Smooth muscle cell (in vitro differentiated cells): ENCODE data around the gene SF3A1. TPM values are rescaled to one million over a fixed set of nuclear protein-coding genes. Genes with fewer than 3 reads are reported as not detected.

Source experiments
- DNase-seq: peaks from one replicate; lab custom pipeline; 2025; ENCODE audit not compliant: unreplicated experiment; lab: John Stamatoyannopoulos, UW
- H2AFZ ChIP-seq: fragments of 200-600 bp; sonication (generic); 2 replicates; pipeline ENCODE4 v1.6.0; 2016; ENCODE audit warnings: antibody characterized with exemption, low read depth, mild to moderate bottlenecking
- H3F3A ChIP-seq: fragments of 200-600 bp; sonication (generic); 2 replicates; pipeline ENCODE4 v1.6.0; 2017; ENCODE audit warnings: antibody characterized with exemption, low read depth
- H3K27ac ChIP-seq: fragments of 200-600 bp; sonication (generic); 2 replicates; pipeline ENCODE4 v1.5.1; 2016; ENCODE audit warnings: low read depth, mild to moderate bottlenecking
- H3K27me3 ChIP-seq: fragments of 200-600 bp; sonication (generic); 2 replicates; pipeline ENCODE4 v1.6.1; 2016; ENCODE audit warnings: low read depth, mild to moderate bottlenecking
- H3K36me3 ChIP-seq: fragments of 200-600 bp; sonication (generic); 2 replicates; pipeline ENCODE4 v1.5.1; 2016; ENCODE audit warnings: low read depth
- H3K4me1 ChIP-seq: fragments of 200-600 bp; sonication (generic); 2 replicates; pipeline ENCODE4 v1.5.1; 2016; ENCODE audit warnings: low read depth
- H3K4me2 ChIP-seq: fragments of 200-600 bp; sonication (generic); 2 replicates; pipeline ENCODE4 v1.6.0; 2016; ENCODE audit warnings: mild to moderate bottlenecking
- H3K4me3 ChIP-seq: fragments of 200-600 bp; sonication (generic); 2 replicates; pipeline ENCODE4 v1.5.1; 2016; ENCODE audit warnings: mild to moderate bottlenecking
- H3K79me2 ChIP-seq: fragments of 200-600 bp; sonication (generic); 2 replicates; pipeline ENCODE4 v1.6.0; 2016; ENCODE audit warnings: low read depth, mild to moderate bottlenecking
- H3K9ac ChIP-seq: fragments of 200-600 bp; sonication (generic); 2 replicates; pipeline ENCODE4 v1.6.0; 2016; ENCODE audit warnings: low read depth
- H3K9me3 ChIP-seq: fragments of 200-600 bp; sonication (generic); replicated peaks from 2 replicates; pipeline ENCODE4 v1.5.1; 2016; ENCODE audit warnings: low read depth
- H4K20me1 ChIP-seq: fragments of 200-600 bp; sonication (generic); 2 replicates; pipeline ENCODE4 v1.6.0; 2016; ENCODE audit warnings: low read depth
- WGBS: methylation state at CpG from one replicate; pipeline ENCODE4 v1.1.7; 2016; ENCODE audit warnings: low lambda C conversion rate; 5-methylcytosine and 5-hydroxymethylcytosine counted together
- polyA plus RNA-seq: library from polyadenylated mRNA; unstranded; fragments of >200 nt; fragmentation: Nextera tagmentation; extraction: Ambion mirVana; gene quantifications from 2 replicates; pipeline ENCODE4 v1.2.1, GENCODE V29; 2016
- total RNA-seq: library from RNA; depleted of rRNA; stranded (reverse); fragments of >200 nt; gene quantifications from 2 replicates; pipeline ENCODE4 v1.2.3, GENCODE V29; 2014
- TF ChIP-seq, protein P1 (sequence below): fragments of 200-600 bp; sonication (generic); IDR thresholded peaks from 2 replicates; pipeline ENCODE4 v1.5.1; 2017; ENCODE audit warnings: borderline replicate concordance, mild to moderate bottlenecking, antibody characterized with exemption; ENCODE audit not compliant: insufficient read depth, poor library complexity, severe bottlenecking

The SF3A1 gene
- total and polyA plus RNA-seq, 2 experiments from 2014 or later: 55.0 to 86.7 TPM

DNA sequence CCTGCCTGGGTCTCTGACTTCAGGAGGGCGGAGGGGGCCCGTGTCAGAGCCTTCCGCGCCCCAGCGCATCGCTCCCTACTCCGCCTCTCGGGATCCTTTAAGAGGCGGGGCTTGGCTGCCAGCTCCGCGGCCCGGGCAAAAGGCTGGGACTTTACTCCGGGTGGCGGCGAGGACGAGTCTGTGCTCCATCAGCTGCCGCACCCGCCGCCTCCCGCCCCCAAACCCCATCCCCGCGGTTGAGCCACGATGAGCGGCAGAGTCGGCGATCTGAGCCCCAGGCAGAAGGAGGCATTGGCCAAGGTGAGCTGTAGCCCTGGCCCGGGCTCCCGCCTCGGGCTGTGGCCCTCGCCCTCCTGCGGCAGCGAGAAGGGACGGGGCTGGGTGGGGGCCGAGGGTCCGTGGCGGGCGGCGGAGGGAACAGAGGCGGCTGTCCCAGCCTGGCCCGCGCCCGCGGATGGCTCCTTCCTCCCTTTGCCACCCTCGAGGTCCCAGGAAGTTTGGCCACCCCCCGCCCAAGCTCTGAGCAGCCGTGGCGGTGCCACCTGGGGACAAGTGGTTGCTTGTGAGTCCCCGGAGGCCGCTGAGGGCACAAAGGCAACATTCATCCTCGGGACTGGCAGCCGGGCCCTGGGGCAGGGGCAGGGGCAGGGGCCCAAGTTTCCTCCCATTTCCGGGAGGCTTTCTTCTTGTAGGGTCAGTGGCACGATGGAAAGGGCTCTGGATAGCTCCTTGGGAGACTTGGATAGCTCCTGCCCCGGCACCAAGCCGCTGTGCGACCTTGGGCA, 40.4 kb upstream of the SF3A1 start, which contains the start of gene SEC14L2:
Gene SEC14L2 (plus strand): TSS at position 148 of the 785 bp plus-strand sequence. CDS start 99 bp downstream, at position 247.
- no peaks in the 10 kb centered on the region for H3K9me3 ChIP-seq
- WGBS: 1% methylated on average over 31 of the region's 56 CpGs

DNA sequence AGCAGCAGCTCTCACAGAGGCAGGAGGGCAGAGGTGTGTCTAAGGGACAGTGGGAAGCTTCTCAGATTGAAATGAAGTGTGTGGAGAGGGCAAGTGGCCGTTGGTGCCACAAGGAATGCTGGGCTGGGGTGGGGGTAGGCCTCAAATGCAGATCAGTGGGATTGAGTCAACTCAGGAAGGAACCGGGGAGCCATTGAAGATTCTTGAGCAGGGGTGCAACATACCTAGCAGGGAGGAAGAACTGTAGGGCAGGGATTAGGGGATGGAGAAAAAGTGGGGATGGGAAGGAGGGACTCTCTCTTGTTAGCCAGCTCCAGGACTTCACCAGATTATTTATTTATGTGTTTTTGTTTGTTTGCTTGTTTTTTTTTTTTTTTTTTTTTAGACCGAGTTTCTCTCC, 37.2 kb upstream of the SF3A1 start:
- Histone ChIP-seq H3K9ac (no peak overlapping the region), H3K36me3 (no peaks in the 10 kb centered on the region), H4K20me1 (peaks cover 16% of the 10 kb centered on the region), H2AFZ (no peak overlapping the region), H3K27ac (no peak overlapping the region), H3K4me1 (peaks cover 20% of the 10 kb centered on the region), H3K4me2 (no peak overlapping the region), H3K4me3 (no peak overlapping the region), H3K79me2 (no peaks in the 10 kb centered on the region), H3F3A (no peaks in the 10 kb centered on the region), H3K9me3 (no peaks in the 10 kb centered on the region), H3K27me3 (no peaks in the 10 kb centered on the region)
- no peak for DNase-seq
- TF ChIP-seq, protein P1, sequence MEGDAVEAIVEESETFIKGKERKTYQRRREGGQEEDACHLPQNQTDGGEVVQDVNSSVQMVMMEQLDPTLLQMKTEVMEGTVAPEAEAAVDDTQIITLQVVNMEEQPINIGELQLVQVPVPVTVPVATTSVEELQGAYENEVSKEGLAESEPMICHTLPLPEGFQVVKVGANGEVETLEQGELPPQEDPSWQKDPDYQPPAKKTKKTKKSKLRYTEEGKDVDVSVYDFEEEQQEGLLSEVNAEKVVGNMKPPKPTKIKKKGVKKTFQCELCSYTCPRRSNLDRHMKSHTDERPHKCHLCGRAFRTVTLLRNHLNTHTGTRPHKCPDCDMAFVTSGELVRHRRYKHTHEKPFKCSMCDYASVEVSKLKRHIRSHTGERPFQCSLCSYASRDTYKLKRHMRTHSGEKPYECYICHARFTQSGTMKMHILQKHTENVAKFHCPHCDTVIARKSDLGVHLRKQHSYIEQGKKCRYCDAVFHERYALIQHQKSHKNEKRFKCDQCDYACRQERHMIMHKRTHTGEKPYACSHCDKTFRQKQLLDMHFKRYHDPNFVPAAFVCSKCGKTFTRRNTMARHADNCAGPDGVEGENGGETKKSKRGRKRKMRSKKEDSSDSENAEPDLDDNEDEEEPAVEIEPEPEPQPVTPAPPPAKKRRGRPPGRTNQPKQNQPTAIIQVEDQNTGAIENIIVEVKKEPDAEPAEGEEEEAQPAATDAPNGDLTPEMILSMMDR: no peak
- WGBS: 85% methylated on average over 3 of the region's 3 CpGs

More for the DNA sequence above, 40.4 kb upstream of the SF3A1 start, which contains the start of gene SEC14L2:
- Histone ChIP-seq H3K4me3 (peak within 1 kb of the TSS; percentile 81), H3K27ac (no peak within 1 kb of the TSS), H3K4me1 (peaks cover 20% of the 10 kb centered on the region), H3F3A (no peaks in the 10 kb centered on the region), H3K4me2 (peak within 1 kb of the TSS; percentile 93), H2AFZ (peak within 1 kb of the TSS; percentile 67), H4K20me1 (peaks cover 32% of the 10 kb centered on the region), H3K79me2 (no peaks in the 10 kb centered on the region), H3K27me3 (no peaks in the 10 kb centered on the region), H3K9ac (peak within 1 kb of the TSS; percentile 29), H3K36me3 (no peaks in the 10 kb centered on the region)
- TF ChIP-seq, protein P1: no peak
- peak; percentile 29 for DNase-seq

DNA sequence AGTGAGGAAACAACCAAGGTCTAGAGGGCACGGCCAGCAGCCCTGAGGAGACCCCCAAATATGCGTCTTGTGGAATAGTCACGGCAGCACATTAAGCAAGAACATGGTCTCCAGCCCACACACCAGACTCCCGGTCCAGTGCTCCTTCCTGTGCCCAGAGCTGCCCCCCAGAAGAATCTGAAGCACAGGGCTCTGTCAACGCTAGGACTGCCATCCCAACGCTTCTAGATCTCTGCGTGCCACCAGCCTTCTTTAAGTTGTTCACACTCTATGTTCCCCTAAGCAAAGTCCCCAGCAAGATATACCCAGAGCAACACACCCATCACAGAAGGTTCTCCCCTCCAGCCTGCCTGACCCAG, 36.6 kb upstream of the SF3A1 start:
- WGBS: 90% methylated on average over 7 of the region's 7 CpGs
- no peak for DNase-seq
- Histone ChIP-seq H3K9ac (no peak overlapping the region), H3K9me3 (no peaks in the 10 kb centered on the region), H3K27me3 (no peaks in the 10 kb centered on the region), H4K20me1 (peaks cover 10% of the 10 kb centered on the region), H3K79me2 (no peaks in the 10 kb centered on the region), H3K4me2 (no peak overlapping the region), H3K4me3 (no peak overlapping the region), H3K36me3 (no peaks in the 10 kb centered on the region), H3K4me1 (peaks cover 20% of the 10 kb centered on the region), H2AFZ (no peak overlapping the region), H3F3A (no peaks in the 10 kb centered on the region), H3K27ac (no peak overlapping the region)
- TF ChIP-seq, protein P1: no peak
